ENCODE data around the gene GADL1. TPM values are rescaled to one million over a fixed set of nuclear protein-coding genes. Genes with fewer than 3 reads are reported as not detected.

GADL1 gene
- total RNA-seq, 1 experiment from 2014 or later = 0.09 TPM

DNA sequence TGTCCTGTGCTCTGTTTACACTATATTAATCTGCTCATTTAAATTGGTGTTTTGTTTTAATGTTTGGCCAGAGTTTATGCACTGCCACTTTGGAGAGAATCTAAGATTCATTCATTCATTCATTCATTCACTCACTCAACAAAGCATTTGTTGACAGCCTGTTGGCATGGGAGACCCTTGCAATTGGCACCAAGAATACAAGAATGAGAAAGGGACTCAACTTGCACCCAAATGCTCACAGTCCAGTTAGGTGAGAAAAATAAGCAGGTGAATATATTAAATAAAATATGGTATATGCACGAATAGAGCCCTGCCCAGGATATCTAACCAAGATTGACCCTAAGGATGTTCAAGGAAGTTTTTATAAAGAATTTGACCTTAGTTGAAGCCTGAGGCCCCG lies 207.7 kb downstream of the GADL1 start:
- TF ChIP-seq, protein P1, sequence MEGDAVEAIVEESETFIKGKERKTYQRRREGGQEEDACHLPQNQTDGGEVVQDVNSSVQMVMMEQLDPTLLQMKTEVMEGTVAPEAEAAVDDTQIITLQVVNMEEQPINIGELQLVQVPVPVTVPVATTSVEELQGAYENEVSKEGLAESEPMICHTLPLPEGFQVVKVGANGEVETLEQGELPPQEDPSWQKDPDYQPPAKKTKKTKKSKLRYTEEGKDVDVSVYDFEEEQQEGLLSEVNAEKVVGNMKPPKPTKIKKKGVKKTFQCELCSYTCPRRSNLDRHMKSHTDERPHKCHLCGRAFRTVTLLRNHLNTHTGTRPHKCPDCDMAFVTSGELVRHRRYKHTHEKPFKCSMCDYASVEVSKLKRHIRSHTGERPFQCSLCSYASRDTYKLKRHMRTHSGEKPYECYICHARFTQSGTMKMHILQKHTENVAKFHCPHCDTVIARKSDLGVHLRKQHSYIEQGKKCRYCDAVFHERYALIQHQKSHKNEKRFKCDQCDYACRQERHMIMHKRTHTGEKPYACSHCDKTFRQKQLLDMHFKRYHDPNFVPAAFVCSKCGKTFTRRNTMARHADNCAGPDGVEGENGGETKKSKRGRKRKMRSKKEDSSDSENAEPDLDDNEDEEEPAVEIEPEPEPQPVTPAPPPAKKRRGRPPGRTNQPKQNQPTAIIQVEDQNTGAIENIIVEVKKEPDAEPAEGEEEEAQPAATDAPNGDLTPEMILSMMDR (conservative IDR thresholded peaks at IDR 0.05) = no peak
- peaks cover 33 to 57% (median 34%) of the 10 kb centered on the region in 3 experiments for H3K36me3 Mint-ChIP-seq (ENCODE audit: insufficient read depth in 1 of 3, low read depth in 3 of 3)

More for the DNA sequence above, 207.7 kb downstream of the GADL1 start:
- no peak overlapping the region for H3K27ac Mint-ChIP-seq
- no peak overlapping the region for H4K91ac ChIP-seq (ENCODE audit: insufficient read length, low read depth, low read length)
- no peak overlapping the region for H2AK5ac ChIP-seq (ENCODE audit: insufficient read length, low read length)
- no peaks in the 10 kb centered on the region for H3K79me1 ChIP-seq (ENCODE audit: insufficient read depth, low read depth, low read length, poor library complexity, severe bottlenecking)
- H3K27me3 ChIP-seq (ENCODE audit: insufficient read depth, low read length) = no peaks in the 10 kb centered on the region
- H4K5ac ChIP-seq (ENCODE audit: insufficient read length, low read depth, low read length) = no peak overlapping the region
- H3T11ph ChIP-seq (ENCODE audit: low read length) = no peak overlapping the region
- H2BK5ac ChIP-seq (ENCODE audit: insufficient read length, low read length) = no peak overlapping the region
- no peak for DNase-seq
- H3K9me3 Mint-ChIP-seq = no peaks in the 10 kb centered on the region
- H2BK20ac ChIP-seq (ENCODE audit: low read depth, low read length, poor library complexity, severe bottlenecking) = no peak overlapping the region
- H3K4me1 ChIP-seq (ENCODE audit: insufficient read depth, low read length) = no peaks in the 10 kb centered on the region
- peaks cover 10 to 12% of the 10 kb centered on the region in 2 experiments for H3K4me1 Mint-ChIP-seq
- no peaks in the 10 kb centered on the region for H3K23me2 ChIP-seq (ENCODE audit: insufficient read length, low read depth, low read length, poor library complexity, severe bottlenecking)
- no peaks in the 10 kb centered on the region for H3K9me3 ChIP-seq (ENCODE audit: control insufficient read depth, low read depth, low read length)
- H4K8ac ChIP-seq (replicated peaks; ENCODE audit: insufficient read length, low read depth, low read length) = no peak overlapping the region
- H3K4me3 Mint-ChIP-seq = no peak overlapping the region
- H3K14ac ChIP-seq (ENCODE audit: insufficient read depth, low read length) = no peak overlapping the region
- no peak overlapping the region for H3K56ac ChIP-seq (ENCODE audit: insufficient read length, low read depth, low read length)
- no peak overlapping the region for H3K27ac ChIP-seq (ENCODE audit: insufficient read length, low read depth, low read length)
- no CpG with 5 or more reads among the region's 2 CpGs for WGBS (ENCODE audit: extremely low coverage, insufficient read length, low lambda C conversion rate)
- no peaks in the 10 kb centered on the region for H3K27me3 Mint-ChIP-seq (ENCODE audit: low read depth)
- no peaks in the 10 kb centered on the region for H3K79me2 ChIP-seq (ENCODE audit: insufficient read depth, low read length)
- H4K20me1 ChIP-seq (ENCODE audit: control insufficient read depth, insufficient read depth, insufficient read length) = no peaks in the 10 kb centered on the region
- no peak overlapping the region for H3K18ac ChIP-seq (ENCODE audit: insufficient read length, low read depth, low read length)
- no peak overlapping the region for H3K23ac ChIP-seq (ENCODE audit: insufficient read length, low read depth, low read length)
- no peak overlapping the region for H3K4ac ChIP-seq (ENCODE audit: low read depth, low read length)
- H2BK120ac ChIP-seq (ENCODE audit: low read depth, low read length, poor library complexity, severe bottlenecking) = no peak overlapping the region
- H3K4me2 ChIP-seq (ENCODE audit: insufficient read depth, insufficient read length, low read length) = no peak overlapping the region
- no peak overlapping the region for H2BK12ac ChIP-seq (ENCODE audit: insufficient read length, low read depth, low read length)
- H3K9ac ChIP-seq (ENCODE audit: extremely low read depth, insufficient read length, low read length) = no peak overlapping the region
- no peak overlapping the region for H2BK15ac ChIP-seq (ENCODE audit: low read depth, low read length)
- no peak overlapping the region for H2AFZ ChIP-seq (ENCODE audit: low read length)

Data from H9 (cell line).